Small intestine (tissue), 7 donors: ENCODE results near the gene LRRN1. TPM values are rescaled to one million over a fixed set of nuclear protein-coding genes. Genes with fewer than 3 reads are reported as not detected.

Source experiments
- DNase-seq, 2 donors: peaks; one replicate each; pipeline versions ENCODE4 v3.0.0 to v3.0.0-alpha.2; 2013
- FAIRE-seq: peaks from 2 replicates; lab custom pipeline; 2012; peaks lifted over from hg19 to GRCh38; lab: Jason Lieb, UNC
- H3K27ac ChIP-seq, 3 donors: one replicate each; pipeline ENCODE4 v1.5.1; 2013; ENCODE audit warnings: low read length in 2 of 3, mild to moderate bottlenecking in 2 of 3, control low read depth in 1 of 3, inconsistent platforms in 1 of 3, low read depth in 1 of 3, moderate library complexity in 1 of 3
- H3K27me3 ChIP-seq, 3 donors: one replicate each; pipeline ENCODE4 v1.6.1; 2013; ENCODE audit warnings: low read length in 3 of 3, inconsistent platforms in 1 of 3; ENCODE audit not compliant: control insufficient read depth in 3 of 3, insufficient read depth in 3 of 3
- H3K36me3 ChIP-seq, 3 donors: one replicate each; pipeline ENCODE4 v1.6.1; 2013; ENCODE audit warnings: low read length in 3 of 3, inconsistent platforms in 1 of 3, low read depth in 1 of 3, mild to moderate bottlenecking in 1 of 3, moderate library complexity in 1 of 3; ENCODE audit not compliant: control insufficient read depth in 3 of 3, insufficient read depth in 2 of 3
- H3K4me1 ChIP-seq, 3 donors: one replicate each; pipeline ENCODE4 v1.6.1; 2013; ENCODE audit warnings: low read length in 2 of 3, inconsistent platforms in 1 of 3, low read depth in 1 of 3, mild to moderate bottlenecking in 1 of 3, moderate library complexity in 1 of 3; ENCODE audit not compliant: control insufficient read depth in 3 of 3, insufficient read depth in 2 of 3
- H3K4me3 ChIP-seq, 3 donors: one replicate each; pipeline ENCODE4 v1.5.1; 2013; ENCODE audit warnings: low read length in 3 of 3, control low read depth in 1 of 3, inconsistent platforms in 1 of 3, low read depth in 1 of 3, mild to moderate bottlenecking in 1 of 3, moderate library complexity in 1 of 3
- H3K9me3 ChIP-seq, 2 donors: one replicate each; pipeline ENCODE4 v1.6.1; 2013; ENCODE audit warnings: low read depth in 1 of 2, low read length in 1 of 2; ENCODE audit not compliant: control insufficient read depth in 2 of 2, insufficient read depth in 1 of 2
- WGBS, 3 donors: extraction: QIAGEN DNeasy Blood & Tissue Kit; methylation state at CpG; one replicate each; pipeline ENCODE4 v1.1.7; 2013; 5-methylcytosine and 5-hydroxymethylcytosine counted together
- polyA plus RNA-seq, 4 donors: library from polyadenylated mRNA; stranded (reverse) in 3 of 4; unstranded in 1 of 4; fragments of 200-250 nt in 3 of 4; fragments of 120-200 nt in 1 of 4; gene quantifications; one replicate each; pipeline versions ENCODE4 v1.2.1 to v1.2.3, GENCODE V29; 2013
- donor health status: healthy with polysubstance abuse.
- donor health status: control.
- donor health status: control.
- donor health status: Bipolar disorder and iron deficiency.
- donor health status: healthy.

LRRN1 gene
- polyA plus RNA-seq, 4 donors: 0.22 to 22.2 (median 1.1) TPM

GRCh38 chr3:3800685-3801493, 1.7 kb downstream of the LRRN1 start:
- Histone ChIP-seq H3K4me3 (peak overlapping the region in 2 of 3 donors; percentile 63 to 81), H3K27me3 (peaks cover 0 to 17% (median 11%) of the 10 kb centered on the region in 3 donors), H3K9me3 (no peaks in the 10 kb centered on the region), H3K36me3 (no peaks in the 10 kb centered on the region), H3K4me1 (peaks cover 0 to 7% (median 0%) of the 10 kb centered on the region in 3 donors), H3K27ac (peak overlapping the region in 1 of 3 donors; percentile 84)
- WGBS, 3 donors: 2 to 14% (median 6%) methylated on average over 39 to 53 of the region's 53 CpGs
- FAIRE-seq (no peak), DNase-seq (peak; percentile 54 to 72)

DNA sequence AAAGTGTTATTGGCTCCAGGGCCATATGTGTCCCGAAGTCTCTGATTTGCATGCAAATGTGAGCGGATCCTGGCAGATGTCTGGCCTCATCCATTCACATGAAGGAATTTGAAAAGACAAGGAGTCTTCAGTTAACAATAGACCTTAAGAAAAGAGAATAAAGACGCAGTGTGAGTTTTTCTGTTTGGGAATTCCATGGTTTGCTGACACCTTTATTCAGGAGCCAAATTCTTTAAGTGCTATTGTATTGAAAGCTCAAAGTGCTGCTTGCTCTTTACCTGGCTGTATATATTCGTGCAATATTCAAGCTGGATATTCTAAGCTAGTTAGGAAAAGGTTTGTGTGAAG, 2.2 kb downstream of the LRRN1 start:
- H3K9me3 ChIP-seq: no peaks in the 10 kb centered on the region
- H3K27ac ChIP-seq: no peak overlapping the region
- peaks cover 0 to 16% (median 11%) of the 10 kb centered on the region in 3 donors for H3K27me3 ChIP-seq
- no peak for FAIRE-seq
- peak in 1 of 2 donors; percentile 34 for DNase-seq
- peak overlapping the region in 1 of 3 donors; percentile 81 for H3K4me3 ChIP-seq
- H3K4me1 ChIP-seq: peaks cover 0 to 7% (median 0%) of the 10 kb centered on the region in 3 donors
- 18 to 47% (median 40%) methylated on average over 4 of the region's 4 CpGs for WGBS, 3 donors
- H3K36me3 ChIP-seq: no peaks in the 10 kb centered on the region

- Histone ChIP-seq H3K27ac (no peak overlapping the region), H3K4me3 (peak overlapping the region in 1 of 3 donors; percentile 81), H3K27me3 (peaks cover 0 to 11% (median 11%) of the 10 kb centered on the region in 3 donors), H3K9me3 (no peaks in the 10 kb centered on the region), H3K36me3 (no peaks in the 10 kb centered on the region), H3K4me1 (peaks cover 0 to 7% (median 0%) of the 10 kb centered on the region in 3 donors)
- WGBS, 3 donors: 66 to 76% (median 75%) methylated on average over 13 of the region's 13 CpGs
- FAIRE-seq (no peak), DNase-seq (peak in 1 of 2 donors; percentile 14)
These were observed 2.8 kb downstream of the LRRN1 start for GRCh38 chr3:3802046-3802445.

DNA sequence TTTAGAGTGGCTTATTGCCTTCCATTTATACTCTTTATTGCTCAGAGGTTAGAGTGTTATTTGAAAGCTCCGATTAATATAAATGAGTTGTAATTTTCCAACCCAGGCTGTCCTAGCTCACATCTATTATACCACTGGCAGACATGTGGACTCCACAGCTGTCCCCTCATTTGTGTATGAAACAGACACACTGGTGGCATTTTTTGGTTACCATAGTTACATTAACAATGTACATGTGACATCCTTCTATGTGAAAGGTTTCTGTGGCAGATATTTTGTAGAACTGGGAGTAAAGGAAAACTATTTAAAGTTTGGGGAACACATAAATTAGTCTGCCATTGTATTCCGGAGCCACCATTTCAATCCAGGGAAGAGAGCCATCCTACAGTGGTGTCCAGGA, 5.3 kb downstream of the LRRN1 start:
- H3K27me3 ChIP-seq: peaks cover 0 to 8% (median 2%) of the 10 kb centered on the region in 3 donors
- DNase-seq: no peak
- H3K4me1 ChIP-seq: peaks cover 0 to 7% (median 0%) of the 10 kb centered on the region in 3 donors
- no peak overlapping the region for H3K4me3 ChIP-seq
- no peaks in the 10 kb centered on the region for H3K9me3 ChIP-seq
- FAIRE-seq: no peak
- H3K36me3 ChIP-seq: no peaks in the 10 kb centered on the region
- WGBS, 3 donors: 81 to 89% (median 88%) methylated on average over 2 of the region's 2 CpGs
- H3K27ac ChIP-seq: no peak overlapping the region

GRCh38 chr3:3806092-3806491, 6.9 kb downstream of the LRRN1 start:
- Histone ChIP-seq H3K27me3 (peaks cover 0 to 5% (median under 1%) of the 10 kb centered on the region in 3 donors), H3K36me3 (peaks cover 0 to 3% (median 0%) of the 10 kb centered on the region in 3 donors), H3K4me3 (no peak overlapping the region), H3K9me3 (no peaks in the 10 kb centered on the region), H3K4me1 (peaks cover 0 to 7% (median 0%) of the 10 kb centered on the region in 3 donors), H3K27ac (no peak overlapping the region)
- no peak for DNase-seq
- no peak for FAIRE-seq
- 91 to 92% (median 92%) methylated on average over 7 of the region's 7 CpGs for WGBS, 3 donors

DNA sequence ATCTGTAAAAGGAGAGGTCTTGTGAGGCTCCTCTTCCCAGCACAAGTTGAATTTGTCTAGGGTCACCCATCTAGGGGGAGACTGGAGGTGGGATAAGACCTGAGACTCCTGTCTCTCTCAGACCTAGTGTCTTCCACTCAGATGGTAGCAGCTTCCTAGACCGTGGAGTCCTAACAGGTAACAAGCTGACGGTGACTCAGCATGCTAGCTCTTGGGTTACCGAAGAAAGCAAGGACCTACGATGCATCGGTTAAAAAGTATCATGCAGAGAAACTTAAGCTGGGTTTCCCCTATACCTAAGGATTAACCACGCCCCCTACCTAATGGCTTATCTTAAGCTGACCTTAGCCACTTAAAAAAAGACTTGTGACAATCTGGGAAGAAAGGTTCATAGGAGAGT, 7.6 kb downstream of the LRRN1 start:
- peaks cover 0 to 3% (median 0%) of the 10 kb centered on the region in 3 donors for H3K36me3 ChIP-seq
- no peak overlapping the region for H3K4me3 ChIP-seq
- no peak for DNase-seq
- 90 to 97% (median 96%) methylated on average over 6 of the region's 6 CpGs for WGBS, 3 donors
- peaks cover 0 to 4% (median 0%) of the 10 kb centered on the region in 3 donors for H3K27me3 ChIP-seq
- no peak for FAIRE-seq
- H3K9me3 ChIP-seq: no peaks in the 10 kb centered on the region
- peaks cover 0 to 4% (median 0%) of the 10 kb centered on the region in 3 donors for H3K4me1 ChIP-seq
- H3K27ac ChIP-seq: no peak overlapping the region

DNA sequence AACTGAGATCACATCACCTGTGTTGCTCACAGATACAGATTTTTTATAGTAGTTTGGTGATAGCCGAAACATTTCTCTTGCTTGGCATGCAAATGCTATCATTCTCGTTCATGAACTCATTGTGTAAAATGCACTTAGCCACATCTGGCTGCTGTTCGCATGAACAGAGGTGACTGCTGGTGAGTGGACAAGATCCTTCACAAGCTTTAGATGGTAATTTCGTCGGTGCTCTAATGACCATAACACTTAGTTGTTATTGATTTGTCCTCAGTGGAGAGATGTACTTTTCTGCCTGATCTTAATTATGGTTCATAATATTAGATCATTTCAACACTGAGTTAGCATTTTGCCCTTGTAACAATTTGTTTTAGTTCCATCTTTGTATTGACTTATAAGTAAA, 13.8 kb downstream of the LRRN1 start:
- H3K27me3 ChIP-seq: no peaks in the 10 kb centered on the region
- WGBS, 3 donors: 88 to 92% (median 89%) methylated on average over 5 of the region's 5 CpGs

DNA sequence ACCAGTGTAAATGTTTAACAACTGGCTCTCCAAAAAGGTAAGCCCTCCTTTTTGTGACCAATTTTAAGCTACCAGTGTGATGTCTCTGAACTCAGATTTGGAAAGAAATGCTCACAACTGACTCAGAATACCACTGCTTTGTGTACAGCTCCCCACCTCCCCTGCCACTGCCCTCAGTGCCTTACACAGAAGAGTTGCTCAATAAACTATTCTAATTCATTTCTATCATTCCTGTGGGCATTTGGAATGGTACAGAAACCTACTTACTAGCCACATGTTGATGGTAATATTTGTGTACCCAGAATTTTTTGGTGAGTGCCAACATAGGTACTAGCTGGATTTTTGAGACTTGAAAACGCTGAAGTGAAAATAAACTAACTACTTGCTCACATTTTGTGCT, 16.0 kb downstream of the LRRN1 start:
- FAIRE-seq (no peak), DNase-seq (no peak)
- Histone ChIP-seq H3K27ac (no peak overlapping the region), H3K9me3 (peaks cover 0 to 3% of the 10 kb centered on the region in 2 donors), H3K27me3 (no peaks in the 10 kb centered on the region), H3K4me3 (no peak overlapping the region), H3K4me1 (no peaks in the 10 kb centered on the region), H3K36me3 (peaks cover 0 to 9% (median 0%) of the 10 kb centered on the region in 3 donors)
- 87 to 94% (median 89%) methylated on average over 1 of the region's 1 CpG for WGBS, 3 donors

More for the DNA sequence above, 13.8 kb downstream of the LRRN1 start:
- no peak overlapping the region for H3K4me3 ChIP-seq
- H3K4me1 ChIP-seq: no peaks in the 10 kb centered on the region
- H3K9me3 ChIP-seq: peaks cover 0 to 3% of the 10 kb centered on the region in 2 donors
- H3K27ac ChIP-seq: no peak overlapping the region
- DNase-seq: no peak
- H3K36me3 ChIP-seq: peaks cover 0 to 6% (median 0%) of the 10 kb centered on the region in 3 donors
- FAIRE-seq: no peak
